GM23338 (cell line): ENCODE measurements around the gene FZD4.

Source experiments
- EZH2 ChIP-seq: fragments of 200-600 bp; sonication (generic); IDR thresholded peaks from one replicate; pipeline ENCODE4 v1.8.0; 2017; ENCODE audit warnings: antibody characterized with exemption, mild to moderate bottlenecking, low read depth; ENCODE audit not compliant: unreplicated experiment
- POLR2AphosphoS5 ChIP-seq: IDR thresholded peaks from 2 replicates; pipeline ENCODE4 v1.6.1; 2016; ENCODE audit warnings: antibody characterized with exemption, low read depth

GRCh38 chr11:86930957-86931547, 24.1 kb downstream of the FZD4 start:
- no peak for TF ChIP-seq EZH2
- no peak for TF ChIP-seq POLR2AphosphoS5
